T47D (cell line): ENCODE data around the gene CHD2.

Experiments used
- DNase-seq, 2 experiments: peaks; one replicate each; pipeline versions ENCODE4 v3.0.0 to v3.0.0-alpha.2; 2011 to 2012; ENCODE audit warnings: low read depth in 1 of 2, low spot score in 1 of 2
- JUND ChIP-seq: IDR thresholded peaks from 2 replicates; pipeline ENCODE4 v1.6.1; 2012; ENCODE audit warnings: low read depth
- in situ Hi-C: cut with HindIII; loops from 2 replicates; pipeline ENCODE4 v1.10.0; 2016; ENCODE audit warnings: low sequenced_read_pairs, low pct_unique_long_range_greater_than_20kb

Gene CHD2

DNA sequence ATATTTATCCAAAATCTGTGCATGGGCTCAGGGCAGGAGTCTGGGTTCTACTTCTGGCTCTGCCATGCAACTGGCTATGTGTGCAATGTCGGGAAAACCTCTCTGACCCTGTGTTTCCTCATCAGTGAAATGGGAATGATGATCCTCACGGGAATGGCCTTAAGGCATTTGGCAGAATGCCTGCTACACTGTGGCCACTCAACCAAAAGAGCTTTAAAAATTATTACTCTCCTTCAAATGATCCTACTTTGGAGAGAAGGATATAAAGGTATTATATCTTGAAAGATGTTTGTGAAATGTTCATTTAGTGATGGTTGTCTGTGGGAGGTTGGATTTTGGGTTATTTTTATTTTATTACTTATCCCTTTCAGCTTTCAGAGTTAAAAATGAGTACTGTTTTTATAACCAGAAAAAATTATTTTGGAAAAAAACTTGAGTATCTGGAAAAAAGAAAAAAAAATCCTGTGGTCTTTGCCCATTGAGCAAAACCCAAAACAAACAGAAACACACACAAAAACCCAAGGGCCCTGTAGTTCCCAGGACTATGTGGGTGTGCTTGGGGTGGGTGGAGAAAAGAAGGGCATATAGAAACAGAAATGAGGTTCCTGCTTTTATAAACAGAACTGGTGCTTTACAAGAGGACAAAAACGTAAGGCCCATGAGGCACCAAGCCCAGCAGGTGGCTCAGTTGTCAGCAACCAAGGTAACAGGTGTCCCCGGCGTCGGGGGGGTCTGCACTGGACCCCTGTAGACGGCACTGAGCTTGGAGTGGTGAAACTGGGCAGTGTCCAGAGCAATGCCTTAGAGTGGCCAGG, 166.9 kb downstream of the CHD2 start:
- TF ChIP-seq JUND, result no peak

DNA sequence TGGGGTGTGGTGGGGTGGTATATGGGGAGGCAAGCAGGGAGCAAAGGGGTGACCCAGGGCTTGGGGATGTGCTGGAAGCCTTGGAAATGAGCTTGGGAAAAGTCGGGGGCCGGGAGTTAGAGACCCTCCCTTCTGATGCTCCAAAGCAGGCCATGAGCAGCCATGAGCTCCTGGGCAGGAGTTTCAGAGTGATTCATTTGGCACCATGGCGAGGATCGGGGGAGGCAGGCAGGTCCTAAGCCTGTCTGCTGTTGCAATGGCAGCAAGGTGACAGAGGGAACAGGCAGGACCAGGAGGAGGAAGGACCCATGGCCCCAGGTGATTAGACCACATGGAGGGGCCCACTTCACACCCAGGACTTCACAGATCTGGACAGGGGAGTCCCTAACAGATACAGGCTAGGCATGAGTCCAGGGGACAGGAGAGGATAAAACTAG, 167.5 kb downstream of the CHD2 start:
- DNase-seq, result no peak
- no peak for TF ChIP-seq JUND
- in situ Hi-C loops, result no loop called here

More for the DNA sequence above, 166.9 kb downstream of the CHD2 start:
- in situ Hi-C loops, result no loop called here
- no peak for DNase-seq

DNA sequence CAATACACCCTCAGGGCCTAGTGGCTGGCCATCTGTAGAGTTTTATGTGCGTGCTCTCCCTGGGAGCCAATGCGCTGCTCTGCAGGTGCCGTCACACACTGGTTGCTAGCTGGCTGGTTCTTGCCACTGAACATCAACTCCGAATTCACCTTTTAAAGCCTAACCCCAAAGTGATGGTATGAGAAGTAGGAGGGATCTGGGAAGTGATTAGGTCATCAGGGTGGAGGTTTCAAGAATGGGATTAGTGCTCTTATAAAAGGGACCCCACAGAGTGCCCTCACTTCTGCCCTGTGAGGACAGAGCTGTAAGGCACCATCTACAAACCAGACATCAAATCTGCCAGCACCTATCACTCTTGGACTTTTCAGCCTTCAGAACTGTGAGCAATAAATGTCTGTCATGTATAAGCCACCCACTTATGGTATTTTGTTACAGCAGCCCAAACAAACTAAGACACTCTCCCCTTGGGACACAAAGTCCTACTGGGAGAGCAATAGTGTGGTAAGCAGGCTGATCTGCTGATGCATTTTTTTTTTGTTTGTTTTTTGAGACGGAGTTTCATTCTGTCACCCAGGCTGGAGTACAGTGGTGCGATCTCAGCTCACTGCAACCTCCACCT, 168.6 kb downstream of the CHD2 start:
- TF ChIP-seq JUND, result no peak
- in situ Hi-C loops, result no loop called here
- no peak for DNase-seq

DNA sequence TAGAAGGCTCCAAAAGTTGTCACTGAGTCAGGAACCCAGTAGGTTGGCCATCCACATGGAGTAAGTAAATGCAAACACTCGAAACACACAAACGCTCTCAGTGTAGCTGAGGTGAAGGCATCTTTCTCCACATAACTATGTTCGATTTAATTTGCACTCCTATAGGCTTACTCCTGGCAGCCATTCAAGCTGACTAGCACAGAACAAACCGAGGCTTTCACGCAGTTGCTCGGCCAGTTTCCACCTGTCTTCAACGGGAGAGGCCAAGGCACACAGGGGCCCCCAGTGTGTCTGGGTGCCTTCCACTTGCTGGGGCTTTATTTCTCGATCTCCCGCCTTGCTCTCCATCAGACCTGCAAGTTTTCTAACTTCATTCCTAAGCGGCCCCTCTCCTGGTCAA, 170.0 kb downstream of the CHD2 start:
- no peak for TF ChIP-seq JUND
- in situ Hi-C loops, result no loop called here
- peak; percentile 60 to 63 for DNase-seq

DNA sequence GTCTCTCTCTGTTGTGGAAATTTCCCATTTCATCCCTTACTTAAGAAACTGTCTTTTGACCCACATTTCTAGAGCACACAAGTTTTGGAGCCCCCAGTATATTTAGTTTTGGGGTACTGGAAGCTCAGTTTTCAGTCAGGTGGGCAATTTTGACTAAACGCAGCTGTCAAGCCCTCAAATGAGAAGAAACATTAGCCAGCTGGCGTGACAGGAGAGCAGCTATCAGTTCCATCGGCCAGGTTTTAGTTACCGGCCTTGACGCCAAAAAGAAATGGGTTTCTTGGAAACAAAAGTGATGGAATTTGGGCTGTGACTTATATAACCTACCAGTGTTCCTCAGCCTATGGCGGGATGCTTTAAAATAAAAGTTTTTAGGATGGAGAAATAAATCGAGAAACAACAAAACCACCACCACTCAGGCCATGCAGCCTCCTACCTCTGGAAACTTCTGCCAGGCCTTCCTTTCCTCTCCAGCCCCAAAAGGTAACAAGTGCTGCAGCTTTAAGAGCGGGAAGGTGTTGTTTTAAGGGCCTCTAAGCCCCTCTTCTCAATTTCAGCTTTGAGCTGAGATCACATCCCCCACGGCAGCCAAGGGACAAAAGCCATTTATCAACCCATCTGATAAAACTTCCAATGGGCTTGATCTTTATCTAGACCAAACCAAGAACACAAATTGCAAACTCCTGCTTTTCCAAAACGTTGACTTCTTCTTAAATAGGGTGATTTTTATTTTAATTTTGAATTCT, 170.6 kb downstream of the CHD2 start:
- in situ Hi-C loops, result no loop called here
- DNase-seq, result no peak
- TF ChIP-seq JUND, result no peak

DNA sequence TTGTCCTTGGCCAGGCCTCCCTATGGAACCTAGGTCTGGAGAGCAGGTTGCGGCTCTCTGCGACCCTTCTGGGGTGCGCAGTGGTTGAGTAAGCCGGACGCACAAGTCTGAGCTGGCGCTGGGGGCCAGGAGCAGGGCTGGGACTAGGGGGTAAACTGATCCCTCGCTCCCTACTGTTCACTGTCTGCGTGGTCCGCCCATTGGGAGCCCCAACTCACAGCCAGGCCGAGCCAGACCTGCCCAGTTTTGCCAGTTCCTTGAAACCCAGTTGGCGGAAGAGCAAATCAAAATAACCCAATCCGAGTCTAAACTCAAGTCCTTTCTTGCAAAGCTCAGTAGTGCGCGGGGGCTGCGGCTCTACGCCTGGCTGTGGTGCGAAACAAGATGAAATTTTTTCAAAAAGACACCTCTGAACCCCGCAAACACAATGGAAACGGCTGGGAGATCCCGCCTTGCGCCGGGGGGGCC, 171.4 kb downstream of the CHD2 start:
- DNase-seq, result no peak
- in situ Hi-C loops, result no loop called here
- no peak for TF ChIP-seq JUND

DNA sequence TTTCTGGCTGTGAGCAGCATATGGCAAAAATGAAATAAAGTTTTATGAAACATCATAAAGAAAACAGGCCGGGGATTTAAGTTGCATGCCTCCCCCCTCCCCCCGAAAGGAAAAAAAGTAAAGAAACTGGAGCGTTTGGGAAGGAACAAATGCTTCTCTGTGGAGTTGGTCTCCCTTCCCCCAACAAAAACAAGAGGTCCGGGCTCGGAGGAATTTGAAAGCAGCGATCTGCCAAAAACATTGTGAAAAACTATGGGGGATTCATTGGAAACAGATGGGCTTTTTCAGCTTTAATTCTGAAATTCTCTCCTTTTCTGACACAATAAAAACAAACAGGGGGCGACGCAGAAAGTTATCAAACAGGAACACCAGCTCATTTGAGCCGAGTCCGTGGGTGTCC, 171.9 kb downstream of the CHD2 start:
- TF ChIP-seq JUND, result no peak
- in situ Hi-C loops, result no loop called here
- peak in 1 of 2 experiments; percentile 33 for DNase-seq

DNA sequence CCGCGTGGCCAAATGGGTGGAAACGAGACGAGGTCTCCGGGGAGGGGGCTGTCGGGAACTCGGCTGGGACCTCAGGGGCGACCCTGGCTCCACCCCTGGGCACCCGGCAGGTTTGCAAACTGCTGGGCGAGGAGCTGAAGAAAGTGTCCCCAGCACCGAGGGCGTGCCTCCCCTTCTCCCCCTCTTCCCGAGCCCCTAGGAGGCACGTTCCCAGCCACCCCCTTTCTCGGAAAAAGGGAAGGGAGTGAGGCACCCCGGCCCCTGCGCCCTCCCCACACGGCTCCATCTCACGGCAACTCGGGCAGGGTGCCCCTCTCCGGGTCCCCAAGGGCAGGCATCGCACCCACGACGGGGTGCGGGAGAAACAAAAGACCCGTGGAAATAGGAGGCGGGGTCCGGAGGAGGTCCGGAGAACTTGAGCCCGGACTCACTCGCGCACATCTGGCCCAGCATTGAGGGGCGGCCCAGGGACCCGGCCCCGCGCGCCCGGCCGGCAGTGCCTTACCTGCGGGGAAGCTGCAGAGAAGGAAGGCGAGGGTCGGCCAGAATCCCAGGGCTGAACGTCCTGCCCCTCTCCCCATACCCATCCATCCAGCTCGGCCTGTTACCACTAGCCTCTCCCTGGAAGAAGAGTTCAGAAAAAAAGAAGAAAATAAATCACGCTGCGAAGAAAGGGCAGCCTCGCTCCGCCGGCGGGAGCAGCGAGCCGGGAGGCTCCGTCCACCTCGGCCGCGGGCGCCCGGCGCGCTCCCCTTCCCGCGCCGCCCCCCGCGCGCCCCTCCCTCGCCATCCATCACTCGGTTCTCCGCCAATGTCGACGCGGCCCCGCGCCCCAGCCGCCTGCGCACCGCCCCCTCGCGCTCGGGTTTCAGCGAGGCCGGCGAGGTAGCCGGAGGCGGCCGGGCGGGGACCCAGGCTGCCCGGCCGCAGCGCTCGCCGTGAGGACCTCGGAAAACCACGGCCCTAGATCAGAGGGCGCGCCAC, 172.6 kb downstream of the CHD2 start:
- peak; percentile 92 to 93 for DNase-seq
- in situ Hi-C loops, result no loop called here
- TF ChIP-seq JUND, result no peak

DNA sequence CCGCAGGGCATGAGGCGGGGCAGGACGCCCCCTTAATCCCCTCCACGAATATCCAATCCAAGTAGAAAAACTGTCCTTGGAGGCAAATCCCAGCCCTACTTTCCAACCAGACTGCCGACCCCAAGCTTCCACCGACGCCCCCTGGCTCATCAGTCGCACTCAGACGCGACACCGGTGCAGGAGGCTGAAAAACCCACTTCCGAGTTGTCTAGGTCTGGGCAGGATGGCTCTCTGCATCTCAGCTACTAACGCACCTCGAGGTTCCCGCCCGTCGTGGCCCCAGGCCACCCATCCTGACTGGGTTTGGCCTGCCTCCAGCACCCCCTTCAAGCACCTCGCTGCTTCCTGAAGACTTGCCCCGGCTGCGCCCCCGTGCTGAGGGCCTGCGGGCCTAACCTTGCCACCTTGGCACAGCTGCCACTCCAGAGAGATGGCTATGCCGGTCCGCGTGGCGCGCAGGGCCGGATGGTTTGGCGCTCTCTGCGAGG, 173.4 kb downstream of the CHD2 start:
- no peak for DNase-seq
- in situ Hi-C loops, result no loop called here
- TF ChIP-seq JUND, result no peak

DNA sequence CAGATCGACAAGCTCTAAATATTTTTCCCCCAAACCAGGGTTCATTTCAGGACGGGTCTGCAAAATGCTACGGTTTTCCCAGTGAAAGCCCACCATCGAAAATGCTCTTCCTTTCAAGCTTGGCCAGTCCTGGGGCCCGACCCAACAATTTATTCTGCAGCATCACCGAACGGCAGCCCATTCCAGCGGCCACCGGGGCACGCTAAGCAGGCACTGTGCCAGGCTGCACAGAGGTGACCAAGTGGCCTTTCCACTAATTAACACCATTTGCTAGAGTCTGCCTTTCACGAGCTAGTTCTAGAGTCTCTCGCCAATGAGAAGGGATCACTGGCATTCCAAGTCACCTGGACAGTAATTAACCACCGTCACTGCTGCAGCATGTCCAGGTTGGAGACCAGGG, 174.5 kb downstream of the CHD2 start:
- DNase-seq, result no peak
- TF ChIP-seq JUND, result no peak
- in situ Hi-C loops, result no loop called here

DNA sequence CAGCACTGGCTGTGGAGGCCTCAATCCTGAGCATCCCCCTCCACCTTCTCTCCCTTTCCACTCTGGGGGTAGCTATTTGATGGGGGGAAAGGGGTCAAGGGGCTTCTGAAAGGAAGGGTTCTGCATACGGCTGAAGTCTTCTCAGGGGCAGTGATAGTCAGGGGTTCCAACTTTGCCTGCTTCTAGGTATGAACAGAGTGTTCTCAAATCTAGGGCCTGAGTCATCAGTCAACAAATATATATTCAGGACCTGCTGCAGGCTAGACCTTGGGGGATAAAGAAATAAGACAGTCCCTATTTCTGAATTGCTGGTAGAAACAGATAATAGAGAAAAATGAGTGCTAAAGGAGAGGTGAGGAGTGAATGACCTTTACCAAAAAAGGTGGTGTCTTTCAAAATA, 176.1 kb downstream of the CHD2 start:
- no peak for DNase-seq
- TF ChIP-seq JUND, result no peak
- in situ Hi-C loops, result no loop called here

DNA sequence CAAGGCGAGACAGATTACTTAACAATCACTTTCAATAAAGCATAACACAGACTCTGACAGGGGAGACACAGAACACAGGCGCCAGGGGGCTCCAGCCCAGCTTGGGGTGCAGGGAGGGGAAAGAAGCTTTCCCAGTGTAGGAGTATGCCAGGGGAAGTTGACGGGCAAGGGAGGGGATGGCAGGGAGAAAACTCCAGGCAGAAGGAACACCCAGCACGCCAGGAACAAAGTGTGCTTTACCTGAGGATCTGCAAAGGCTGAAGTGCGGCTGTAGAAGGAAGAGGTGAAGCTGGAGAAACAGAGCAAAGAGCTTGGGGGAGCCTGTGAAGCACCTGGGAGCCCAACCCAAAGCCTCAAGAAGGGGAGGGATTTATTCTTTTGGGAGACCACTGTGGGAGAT, 176.8 kb downstream of the CHD2 start:
- in situ Hi-C loops, result no loop called here
- no peak for TF ChIP-seq JUND
- DNase-seq, result no peak
